Endothelial cell of umbilical vein (primary cell): ENCODE measurements around the gene SLTM. TPM values are rescaled to one million over a fixed set of nuclear protein-coding genes. Genes with fewer than 3 reads are reported as not detected.

Experiments used
- BruUV-seq: library from RNA; stranded (reverse); fragments of 400-500 nt; replicated peaks from 2 replicates; lab custom pipeline; 2021; lab: Mats Ljungman, UMichigan
- CTCF ChIA-PET: fragments of 300-600, 350-600 bp; sonication (Branson Sonifier 250); formaldehyde crosslinking; loops from one replicate; lab custom pipeline; 2021; ENCODE audit warnings: antibody characterized with exemption, inconsistent platforms; lab: Charles Lee
- POLR2A ChIA-PET: fragments of 300-600, 350-600 bp; sonication (Branson Sonifier 250); formaldehyde crosslinking; loops from one replicate; lab custom pipeline; 2021; ENCODE audit warnings: antibody characterized with exemption, inconsistent platforms; lab: Charles Lee
- DNase-seq: peaks from one replicate; pipeline ENCODE4 v3.0.0-alpha.2; 2011; ENCODE audit warnings: low read depth, low spot score
- FAIRE-seq: peaks from 2 replicates; lab custom pipeline; 2011; peaks lifted over from hg19 to GRCh38; lab: Jason Lieb, UNC
- H2AFZ ChIP-seq: 2 replicates; pipeline ENCODE4 v1.6.0; 2012; ENCODE audit warnings: low read depth, low read length, control low read depth, inconsistent platforms
- H3K27ac ChIP-seq: 2 replicates; pipeline ENCODE4 v1.5.1; 2011; ENCODE audit warnings: low read depth, mild to moderate bottlenecking, control low read depth, low read length, moderate library complexity; ENCODE audit not compliant: insufficient read depth
- H3K27me3 ChIP-seq, 2 experiments: 2 replicates each; pipeline versions ENCODE4 v1.6.0 to v1.6.1; 2011; ENCODE audit warnings: low read length in 2 of 2, mixed read lengths in 1 of 2; ENCODE audit not compliant: control insufficient read depth in 2 of 2, insufficient read depth in 2 of 2
- H3K36me3 ChIP-seq, 2 experiments: 2 replicates in 1 of 2; 3 replicates in 1 of 2; pipeline ENCODE4 v1.5.1; 2011; ENCODE audit warnings: low read length in 2 of 2, mild to moderate bottlenecking in 1 of 2, moderate library complexity in 1 of 2; ENCODE audit not compliant: control insufficient read depth in 2 of 2, insufficient read depth in 2 of 2; ENCODE audit errors: extremely low read depth in 1 of 2
- H3K4me1 ChIP-seq: 3 replicates; pipeline ENCODE4 v1.5.1; 2011; ENCODE audit warnings: mild to moderate bottlenecking, low read length; ENCODE audit not compliant: control insufficient read depth, insufficient read depth; ENCODE audit errors: extremely low read depth
- H3K4me2 ChIP-seq: 2 replicates; pipeline ENCODE4 v1.6.1; 2011; ENCODE audit warnings: low read length, control low read depth, mixed read lengths; ENCODE audit not compliant: insufficient read depth
- H3K4me3 ChIP-seq, 3 experiments: fragments of 200-600 bp in 1 of 3; sonication (generic), shearing (Covaris generic) in 1 of 3; replicated peaks in 1 of 3; 2 replicates each; pipeline ENCODE4 v1.5.1; 2011 to 2016; ENCODE audit warnings: control low read depth in 3 of 3, low read length in 3 of 3, mild to moderate bottlenecking in 2 of 3, inconsistent platforms in 1 of 3, low read depth in 1 of 3, moderate library complexity in 1 of 3; ENCODE audit not compliant: insufficient read depth in 1 of 3
- H3K79me2 ChIP-seq: 2 replicates; pipeline ENCODE4 v1.6.0; 2012; ENCODE audit warnings: low read length, inconsistent platforms; ENCODE audit not compliant: control insufficient read depth, insufficient read depth
- H3K9ac ChIP-seq: replicated peaks from 2 replicates; pipeline ENCODE3; 2011; ENCODE audit warnings: low read length, control low read depth; ENCODE audit not compliant: insufficient read depth; ENCODE audit errors: extremely low read depth
- H3K9me1 ChIP-seq: replicated peaks from 3 replicates; pipeline ENCODE4 v1.6.0; 2011; ENCODE audit warnings: mild to moderate bottlenecking, low read length; ENCODE audit not compliant: control insufficient read depth, insufficient read depth; ENCODE audit errors: extremely low read depth
- H3K9me3 ChIP-seq: replicated peaks from 2 replicates; pipeline ENCODE4 v1.5.1; 2012; ENCODE audit warnings: low read length, inconsistent platforms; ENCODE audit not compliant: control insufficient read depth, insufficient read depth
- H4K20me1 ChIP-seq: replicated peaks from 2 replicates; pipeline ENCODE3; 2011; ENCODE audit warnings: mild to moderate bottlenecking, low read length; ENCODE audit not compliant: control insufficient read depth, insufficient read depth; ENCODE audit errors: extremely low read depth
- CTCF ChIP-seq, 2 donors: IDR thresholded peaks; 1 replicate in 1 of 2; 2 replicates in 1 of 2; pipeline ENCODE4 v1.5.1; 2011; ENCODE audit warnings: low read length in 2 of 2, mild to moderate bottlenecking in 2 of 2, moderate library complexity in 2 of 2, control low read depth in 1 of 2, inconsistent platforms in 1 of 2, low read depth in 1 of 2; ENCODE audit not compliant: insufficient read depth in 1 of 2; ENCODE audit errors: extremely low read depth in 1 of 2
- EZH2 ChIP-seq: IDR thresholded peaks from 2 replicates; pipeline ENCODE4 v1.6.1; 2012; ENCODE audit warnings: borderline replicate concordance, low read depth, mild to moderate bottlenecking, moderate library complexity, low read length, inconsistent platforms; ENCODE audit not compliant: severe bottlenecking
- FOS ChIP-seq: IDR thresholded peaks from 2 replicates; pipeline ENCODE4 v1.6.1; 2011; ENCODE audit warnings: mild to moderate bottlenecking, low read length, moderate library complexity, borderline replicate concordance; ENCODE audit not compliant: insufficient read depth
- GATA2 ChIP-seq: IDR thresholded peaks from 2 replicates; pipeline ENCODE4 v1.7.0; 2011; ENCODE audit warnings: low read depth, mild to moderate bottlenecking, moderate library complexity, mixed read lengths, low read length; ENCODE audit not compliant: insufficient read length, insufficient read depth
- JUN ChIP-seq: IDR thresholded peaks from 2 replicates; pipeline ENCODE4 v1.6.1; 2011; ENCODE audit warnings: borderline replicate concordance, low read depth; ENCODE audit not compliant: insufficient read length, insufficient read depth
- MAX ChIP-seq: IDR thresholded peaks from 2 replicates; pipeline ENCODE4 v1.6.1; 2011; ENCODE audit not compliant: insufficient read depth, insufficient read length
- MYC ChIP-seq: IDR thresholded peaks from one replicate; pipeline ENCODE4 v1.6.1; 2011; ENCODE audit warnings: mild to moderate bottlenecking, low read depth, low read length
- POLR2A ChIP-seq: IDR thresholded peaks from 2 replicates; pipeline ENCODE4 v1.6.1; 2012; ENCODE audit warnings: low read depth, mild to moderate bottlenecking, control low read depth, low read length
- POLR2AphosphoS5 ChIP-seq: IDR thresholded peaks from 2 replicates; pipeline ENCODE4 v1.6.1; 2012; ENCODE audit warnings: low read depth, mild to moderate bottlenecking, control low read depth, low read length, moderate library complexity; ENCODE audit not compliant: insufficient read depth
- dilution Hi-C: fragments of 300-500 bp; cut with MboI; formaldehyde crosslinking; loops from one replicate; pipeline ENCODE4 v1.15.0; 2019; ENCODE audit warnings: low sequenced_read_pairs; ENCODE audit not compliant: extremely low pct_ligation_motif_present
- intact Hi-C: fragments of 100-400 bp; cut with micrococcal nuclease; formaldehyde crosslinking; loops from one replicate; pipeline ENCODE4 v1.10.0; 2022
- polyA plus RNA-seq, 4 experiments: library from polyadenylated mRNA; depleted of rRNA in 3 of 4; stranded (reverse) in 3 of 4; unstranded in 1 of 4; fragments of >200 nt; gene quantifications; 2 replicates each; pipeline versions ENCODE4 v1.2.1 to v1.2.3, GENCODE V29; 2011 to 2012; ENCODE audit warnings: missing spikeins in 1 of 4
- total RNA-seq: library from RNA; stranded (reverse); gene quantifications from 2 replicates; pipeline ENCODE4 v1.2.3, GENCODE V29; 2021

Gene SLTM
- total and polyA plus RNA-seq, 2 donors (not counting 3 experiments of a cell fraction or from before 2014, with no cell fraction given) = 28.1 to 93.0 TPM

DNA sequence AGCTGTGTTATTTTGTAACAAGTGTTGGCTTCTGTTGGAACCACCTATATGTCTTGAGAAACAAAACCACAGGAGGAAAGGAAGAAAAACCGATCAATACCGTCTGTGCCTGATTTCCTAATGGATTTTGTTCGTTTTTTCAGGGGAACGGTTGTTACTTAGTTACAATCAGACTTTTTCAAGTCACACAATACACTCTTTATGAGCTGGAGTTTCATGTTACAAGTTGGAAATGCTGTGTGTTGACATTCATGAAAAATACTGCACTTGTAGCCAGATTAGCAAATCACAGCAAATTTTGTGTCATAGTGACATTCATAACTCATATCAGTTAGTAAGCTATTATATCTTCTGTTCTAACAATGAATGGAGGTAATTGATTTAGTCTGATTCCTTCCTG lies 78.9 kb downstream of the SLTM start:
- H3K4me2 ChIP-seq = no peak overlapping the region
- TF ChIP-seq FOS (no peak), POLR2AphosphoS5 (no peak), MAX (no peak), MYC (no peak), POLR2A (no peak), CTCF (IDR thresholded peaks at IDR 0.05; ENCODE audit: extremely low read depth in 1 of 2, insufficient read depth in 1 of 2, low read depth in 1 of 2, low read length in 2 of 2) (no peak), JUN (no peak), EZH2 (no peak), GATA2 (no peak)
- no peaks in the 10 kb centered on the region for H3K9me3 ChIP-seq
- no peaks in the 10 kb centered on the region for H3K4me1 ChIP-seq
- no peaks in the 10 kb centered on the region for H3K79me2 ChIP-seq
- no peak overlapping the region for H3K9ac ChIP-seq
- no TSS peak for BruUV-seq
- no peak overlapping the region for H3K4me3 ChIP-seq
- FAIRE-seq = no peak
- ChIA-PET CTCF (interaction anchor here (1.6 kb wide), 1 partner anchor 642 kb away, joined by 3 read pairs; no protein-coding TSS in a partner anchor), POLR2A (no interaction called here)
- DNase-seq = no peak
- no peaks in the 10 kb centered on the region for H3K9me1 ChIP-seq
- no peak overlapping the region for H3K27ac ChIP-seq
- intact Hi-C loops (no loop called here), dilution Hi-C loops (no loop called here)
- H4K20me1 ChIP-seq = no peaks in the 10 kb centered on the region
- H2AFZ ChIP-seq = no peak overlapping the region
- H3K36me3 ChIP-seq = no peaks in the 10 kb centered on the region
- no peaks in the 10 kb centered on the region for H3K27me3 ChIP-seq
